A204.1 (cell line): ENCODE data around the gene EVI2B.
"Not testable (repeated sequence)": the region's sequence is repeated elsewhere in the genome, so short reads cannot be mapped to it uniquely, and the experiment has no call there.

Experiments
- FAIRE-seq: peaks from 2 replicates; lab custom pipeline; 2012; peaks lifted over from hg19 to GRCh38; lab: Jason Lieb, UNC

The EVI2B gene, protein sequence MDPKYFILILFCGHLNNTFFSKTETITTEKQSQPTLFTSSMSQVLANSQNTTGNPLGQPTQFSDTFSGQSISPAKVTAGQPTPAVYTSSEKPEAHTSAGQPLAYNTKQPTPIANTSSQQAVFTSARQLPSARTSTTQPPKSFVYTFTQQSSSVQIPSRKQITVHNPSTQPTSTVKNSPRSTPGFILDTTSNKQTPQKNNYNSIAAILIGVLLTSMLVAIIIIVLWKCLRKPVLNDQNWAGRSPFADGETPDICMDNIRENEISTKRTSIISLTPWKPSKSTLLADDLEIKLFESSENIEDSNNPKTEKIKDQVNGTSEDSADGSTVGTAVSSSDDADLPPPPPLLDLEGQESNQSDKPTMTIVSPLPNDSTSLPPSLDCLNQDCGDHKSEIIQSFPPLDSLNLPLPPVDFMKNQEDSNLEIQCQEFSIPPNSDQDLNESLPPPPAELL

DNA sequence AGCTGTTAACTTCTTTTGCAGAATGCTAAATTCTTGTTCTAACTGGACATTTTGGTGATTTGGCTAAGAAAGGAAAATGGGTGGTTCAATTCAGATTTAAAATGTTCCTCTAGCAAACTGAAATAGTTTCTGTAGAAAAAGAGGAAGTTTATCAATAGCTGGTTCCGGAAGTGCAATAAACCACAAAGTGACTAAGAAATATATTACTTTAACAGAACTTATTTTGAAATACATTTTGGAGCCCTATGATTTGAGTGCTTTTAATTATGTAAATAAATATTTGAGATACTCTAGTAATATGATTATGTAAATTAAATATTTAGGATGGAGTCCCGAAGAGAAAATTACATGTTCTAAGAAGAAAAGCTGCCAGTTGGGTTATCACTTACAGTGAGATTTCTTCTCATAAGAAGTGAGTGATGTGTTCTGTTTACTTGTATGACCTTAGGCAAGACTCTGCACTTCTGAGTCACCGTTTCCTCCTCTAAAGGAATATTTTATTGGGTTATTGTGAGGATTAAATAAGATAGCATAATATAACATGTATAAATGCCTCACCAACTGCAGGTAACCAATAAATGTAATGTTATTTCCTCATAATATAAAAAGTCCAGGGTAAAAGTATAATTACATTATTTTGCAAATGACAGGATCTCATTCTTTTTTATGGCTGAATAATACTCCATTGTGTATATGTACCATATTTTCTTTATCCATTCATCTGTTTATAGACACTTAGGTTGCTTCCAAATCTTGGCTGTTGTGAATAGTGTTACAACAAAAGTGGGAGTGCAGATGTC, at the start of gene EVI2B:
EVI2B (minus strand) TSS at position 73 of the 800 bp plus-strand sequence. CDS start 8,445 bp downstream, outside the sequence.
- no peak for FAIRE-seq

DNA sequence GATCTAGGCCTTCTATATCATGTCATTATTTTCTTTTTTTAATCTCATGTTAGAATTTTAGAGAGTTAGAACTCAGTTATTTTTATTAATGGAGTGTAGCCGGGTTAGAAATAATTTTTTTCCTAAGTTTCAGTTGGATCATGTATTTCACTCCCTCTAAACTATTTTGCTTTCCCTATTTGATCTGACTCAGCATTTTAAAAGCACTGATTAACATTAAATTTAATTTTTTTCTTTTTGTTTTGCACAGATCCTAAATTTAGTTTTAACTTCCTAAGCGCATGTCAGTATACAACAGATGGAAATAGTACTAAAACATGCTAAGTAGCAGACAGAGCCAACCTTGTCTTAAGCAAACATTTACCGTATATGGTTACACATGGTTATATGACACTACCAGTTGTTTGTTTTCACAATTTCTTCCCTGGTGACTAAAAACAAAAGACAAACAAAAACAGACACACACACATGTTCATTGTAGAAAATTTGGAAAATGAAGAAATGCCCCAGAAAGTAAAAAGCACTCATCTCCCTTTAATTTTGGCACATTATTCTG, 44.1 kb upstream of the EVI2B start:
- FAIRE-seq: no peak

DNA sequence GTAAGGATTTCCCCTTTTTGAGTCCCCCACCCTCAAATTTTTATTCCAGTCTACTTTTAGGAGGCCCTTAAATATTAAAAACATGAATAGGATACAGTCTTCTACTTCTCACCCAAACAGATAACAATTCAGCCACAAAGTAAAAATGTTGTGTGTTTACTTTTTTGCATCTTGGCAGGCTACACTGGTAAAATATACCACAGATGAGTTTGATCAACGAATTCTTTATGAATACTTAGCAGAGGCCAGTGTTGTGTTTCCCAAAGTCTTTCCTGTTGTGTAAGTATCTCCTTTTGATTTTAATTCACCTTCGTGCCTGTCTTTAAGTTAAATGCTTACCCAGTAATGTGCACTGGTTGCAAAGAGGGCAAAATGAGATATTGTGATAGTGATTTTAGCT, 43.2 kb upstream of the EVI2B start:
- no peak for FAIRE-seq

DNA sequence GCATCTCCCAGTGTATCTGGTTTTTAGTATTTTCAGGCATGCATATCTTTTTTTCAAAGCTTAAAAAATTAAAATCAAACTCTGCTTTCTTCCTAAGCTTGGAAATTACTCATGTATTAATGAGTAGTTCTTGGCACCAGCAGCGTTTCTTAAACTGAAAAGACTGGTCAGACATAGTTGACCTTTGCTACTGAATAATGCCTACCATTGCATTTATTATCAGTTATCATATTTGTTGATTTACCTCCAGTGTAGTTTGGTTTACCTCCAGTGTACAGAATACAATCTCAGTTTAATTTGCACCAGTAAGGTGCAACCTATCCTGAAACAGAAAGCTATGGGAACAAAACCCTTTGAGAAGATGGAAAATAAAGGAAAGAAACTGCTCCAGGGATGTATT, 42.1 kb upstream of the EVI2B start:
- FAIRE-seq: no peak

DNA sequence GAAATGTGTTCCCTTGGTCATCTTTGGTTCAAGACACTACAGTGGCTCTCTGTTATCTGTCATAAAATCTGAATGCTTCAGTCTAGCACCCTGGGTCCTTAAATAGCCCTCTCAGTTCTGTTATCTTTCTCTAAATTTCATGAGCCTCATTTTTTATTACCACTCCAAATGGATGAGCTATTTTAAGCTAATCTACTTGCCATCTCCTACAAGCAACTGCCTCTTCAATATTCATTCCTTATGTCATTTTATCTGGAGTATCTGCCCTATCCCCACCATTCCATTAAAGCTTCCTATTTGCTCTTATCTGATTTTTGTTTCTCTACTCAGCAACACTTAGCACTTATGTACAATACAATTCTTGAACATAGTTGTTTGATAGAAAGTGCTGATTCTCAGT, 35.6 kb upstream of the EVI2B start:
- no peak for FAIRE-seq

DNA sequence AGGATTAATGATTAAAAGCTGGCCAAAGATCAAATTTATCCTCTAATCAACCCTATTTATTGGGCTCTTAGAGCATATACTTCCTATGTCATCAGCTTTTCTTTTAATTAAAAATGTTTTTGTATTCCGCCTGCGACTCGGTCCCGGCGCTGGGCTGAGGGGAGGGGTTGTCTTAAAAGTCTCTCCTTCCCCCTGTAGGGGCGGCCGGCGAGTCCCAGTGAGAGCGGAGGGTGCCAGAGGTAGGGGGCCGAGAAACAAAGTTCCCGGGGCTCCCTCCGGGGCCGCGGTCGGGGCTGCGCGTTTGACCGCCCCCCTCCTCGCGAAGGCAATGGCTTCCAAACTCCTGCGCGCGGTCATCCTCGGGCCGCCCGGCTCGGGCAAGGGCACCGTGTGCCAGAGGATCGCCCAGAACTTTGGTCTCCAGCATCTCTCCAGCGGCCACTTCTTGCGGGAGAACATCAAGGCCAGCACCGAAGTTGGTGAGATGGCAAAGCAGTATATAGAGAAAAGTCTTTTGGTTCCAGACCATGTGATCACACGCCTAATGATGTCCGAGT, 31.4 kb upstream of the EVI2B start:
- FAIRE-seq: not testable (repeated sequence)

DNA sequence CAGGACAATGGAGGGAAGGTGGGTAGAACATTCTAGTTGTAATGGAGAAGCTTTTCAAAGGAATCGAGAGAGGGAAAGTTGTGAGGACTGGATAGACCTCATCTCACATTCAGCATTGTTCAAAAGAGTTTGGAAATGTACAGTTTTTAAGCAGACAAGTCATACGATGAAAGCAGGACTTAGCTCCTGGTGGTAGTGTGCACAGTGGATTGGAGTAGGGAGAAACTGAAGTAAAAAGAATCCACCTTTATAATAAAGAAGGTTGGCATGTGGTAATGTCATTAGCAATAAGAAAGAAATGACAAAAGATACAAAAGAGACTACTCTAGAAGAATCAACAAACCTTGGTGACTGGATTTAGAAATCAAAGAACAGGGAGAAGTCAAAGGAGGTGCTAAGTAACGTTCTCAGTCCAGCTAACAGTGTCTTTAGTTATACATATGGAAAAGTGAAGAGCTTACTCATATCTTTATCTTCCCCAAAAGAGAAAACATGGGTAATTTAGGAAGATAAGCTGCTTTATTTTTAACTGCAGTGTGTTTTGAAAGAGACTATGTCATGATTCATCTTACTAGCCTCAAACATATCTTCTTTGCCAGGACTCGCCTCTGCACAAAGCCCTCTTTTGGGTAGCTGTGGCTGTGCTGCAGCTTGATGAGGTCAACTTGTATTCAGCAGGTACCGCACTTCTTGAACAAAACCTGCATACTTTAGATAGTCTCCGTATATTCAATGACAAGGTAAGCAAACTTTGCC, 26.2 kb upstream of the EVI2B start:
- no peak for FAIRE-seq

DNA sequence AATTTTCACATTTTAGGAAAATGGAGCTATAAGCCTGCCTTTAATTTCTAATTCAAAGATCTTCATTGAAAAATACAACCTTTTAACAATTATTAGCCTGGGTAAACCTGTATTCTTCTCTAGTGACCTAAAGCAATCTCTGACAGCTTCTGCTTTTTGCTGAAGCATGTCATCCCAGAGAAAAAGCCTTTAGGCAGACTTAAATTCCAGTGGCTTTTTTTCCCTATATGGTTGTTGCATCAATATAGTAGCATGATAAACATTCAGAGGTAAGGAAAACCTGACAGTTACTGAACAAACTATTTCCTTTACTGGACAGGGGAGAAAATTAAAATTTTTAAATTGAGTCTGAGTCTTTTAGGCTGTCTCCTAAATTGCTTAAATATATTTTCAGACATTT, 15.4 kb upstream of the EVI2B start:
- no peak for FAIRE-seq

DNA sequence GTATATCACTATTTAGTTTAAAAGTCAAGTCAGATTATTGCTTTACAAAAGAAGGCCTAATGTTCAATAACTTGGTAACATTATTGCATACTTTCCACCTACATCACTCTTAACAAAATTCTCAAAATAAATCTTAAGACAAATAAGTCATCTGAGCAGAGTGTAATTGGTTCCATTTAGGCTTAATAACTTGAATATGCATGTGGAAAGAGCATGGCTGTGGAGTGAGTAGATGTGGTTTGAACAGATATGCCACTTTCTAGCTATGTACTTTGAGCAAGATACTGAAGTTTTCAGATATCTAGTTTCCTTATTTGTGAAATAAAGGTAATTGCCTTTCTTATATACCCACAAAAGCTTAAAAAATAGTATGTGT, 14.3 kb upstream of the EVI2B start:
- FAIRE-seq: peak; percentile 16

DNA sequence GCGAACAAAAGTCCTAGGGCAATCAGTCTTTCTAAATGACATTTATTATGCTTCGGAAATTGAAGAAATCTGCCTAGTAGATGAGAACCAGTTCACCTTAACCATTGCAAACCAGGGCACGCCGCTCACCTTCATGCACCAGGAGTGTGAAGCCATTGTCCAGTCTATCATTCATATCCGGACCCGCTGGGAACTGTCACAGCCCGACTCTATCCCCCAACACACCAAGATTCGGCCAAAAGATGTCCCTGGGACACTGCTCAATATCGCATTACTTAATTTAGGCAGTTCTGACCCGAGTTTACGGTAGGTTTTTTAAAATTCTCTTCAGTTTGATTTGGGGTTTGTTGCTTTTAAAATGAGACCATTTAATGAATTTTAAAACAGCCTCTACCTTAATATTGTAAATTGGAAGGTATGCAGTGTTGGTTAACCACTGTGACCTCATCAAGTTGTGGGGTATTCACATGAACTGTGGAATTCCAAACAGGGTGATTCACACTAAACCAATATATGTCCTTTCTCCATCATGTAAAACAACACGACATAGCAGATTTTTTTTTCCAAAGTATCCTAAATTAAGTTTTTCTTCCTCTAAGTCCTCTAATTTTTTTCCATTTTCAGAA, 13.8 kb upstream of the EVI2B start:
- no peak for FAIRE-seq

DNA sequence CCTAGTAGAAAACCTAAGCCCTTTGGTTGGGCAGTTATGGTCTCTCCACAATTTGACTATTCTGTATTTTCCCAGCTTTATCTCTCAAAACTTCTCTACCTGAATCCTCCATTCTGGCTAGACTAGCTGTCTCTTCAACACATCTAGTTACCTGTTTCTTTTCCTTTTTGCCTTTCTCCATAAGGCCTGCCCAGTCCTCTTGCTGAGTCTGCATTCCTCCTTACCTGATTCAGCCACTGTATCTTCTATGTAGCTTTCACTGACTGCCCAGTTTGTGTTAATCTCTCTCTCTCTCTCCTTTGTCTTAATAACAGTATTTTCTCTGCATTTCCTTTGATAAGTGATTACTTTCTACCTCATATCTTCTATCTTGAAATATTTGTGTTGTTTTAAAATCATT, 9.7 kb upstream of the EVI2B start:
- peak; percentile 48 for FAIRE-seq

DNA sequence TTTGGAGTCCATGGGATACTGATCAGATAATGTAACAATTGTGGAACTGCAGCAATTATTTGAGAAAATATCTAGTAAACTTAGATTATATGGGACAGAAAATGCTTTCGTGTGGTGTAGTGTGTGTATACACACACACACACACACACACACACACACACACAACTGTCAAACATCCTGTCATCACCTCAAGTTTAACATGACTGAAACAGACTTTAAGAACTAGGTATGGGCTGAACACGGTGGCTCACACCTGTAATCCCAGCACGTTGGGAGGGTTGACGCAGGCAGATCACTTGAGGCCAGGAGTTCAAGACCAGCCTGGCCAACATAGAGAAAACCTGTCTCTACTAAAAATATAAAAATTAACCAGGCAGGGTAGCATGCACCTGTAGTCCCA, 8.1 kb upstream of the EVI2B start:
- FAIRE-seq: no peak

DNA sequence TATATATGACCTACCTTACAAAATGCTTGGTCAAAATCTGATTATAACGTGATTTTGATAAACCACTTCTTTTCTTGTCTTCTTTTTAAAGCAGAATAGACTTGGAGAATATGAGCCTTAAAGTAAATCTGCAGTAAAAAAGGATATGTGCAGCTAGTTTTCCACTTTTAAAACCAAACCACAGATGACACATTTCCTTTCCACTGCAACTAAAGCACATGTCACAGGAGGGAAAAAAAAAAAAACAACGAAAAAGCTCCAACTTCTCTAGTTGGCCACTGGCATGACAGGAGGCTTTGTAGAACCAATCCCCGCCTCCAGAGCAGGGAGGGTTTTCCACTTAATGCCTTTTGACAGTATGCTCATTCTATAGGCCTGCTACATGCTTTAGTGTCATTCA, 7.6 kb upstream of the EVI2B start, which contains the start of gene EVI2A:
EVI2A (minus strand) TSS at position 142 of the 400 bp plus-strand sequence. CDS start 2,609 bp downstream, outside the sequence.
- FAIRE-seq: no peak

DNA sequence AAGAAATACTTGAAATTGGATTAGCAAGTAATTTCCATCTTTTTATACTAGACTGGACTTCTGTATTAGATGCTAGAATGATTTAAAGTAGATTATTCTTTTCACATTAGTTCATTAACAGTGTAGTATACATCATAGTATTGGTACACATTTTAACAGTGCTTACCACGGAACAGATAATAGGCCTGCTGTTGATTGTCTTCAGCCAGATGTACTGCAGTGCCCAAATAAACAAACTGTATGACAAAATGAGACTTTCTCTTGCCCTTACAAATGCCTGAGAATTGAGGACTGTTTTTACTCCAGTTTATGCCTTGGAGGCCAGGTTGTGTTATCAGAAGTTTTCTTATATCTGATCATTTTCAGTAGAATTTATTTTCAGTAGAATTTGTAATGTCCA, 6.9 kb upstream of the EVI2B start:
- no peak for FAIRE-seq

DNA sequence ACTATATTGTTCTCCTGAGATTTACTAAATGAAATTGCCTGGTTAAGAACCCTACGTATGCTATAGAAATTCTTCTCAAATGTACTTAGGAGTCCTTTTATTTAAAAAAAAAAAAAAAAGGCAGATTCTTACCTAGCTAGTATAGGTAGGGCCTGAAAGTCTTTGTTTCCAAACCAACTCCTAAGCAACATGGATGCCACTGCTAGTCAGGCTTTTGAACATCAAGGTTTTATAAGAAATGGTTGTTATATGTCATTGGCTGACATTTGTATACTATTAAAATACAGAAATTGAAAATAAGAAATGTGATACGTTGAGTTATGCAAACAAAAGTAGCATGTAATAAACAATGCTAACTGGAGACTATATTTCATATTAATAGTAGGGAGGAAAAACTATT, 6.4 kb upstream of the EVI2B start:
- no peak for FAIRE-seq

DNA sequence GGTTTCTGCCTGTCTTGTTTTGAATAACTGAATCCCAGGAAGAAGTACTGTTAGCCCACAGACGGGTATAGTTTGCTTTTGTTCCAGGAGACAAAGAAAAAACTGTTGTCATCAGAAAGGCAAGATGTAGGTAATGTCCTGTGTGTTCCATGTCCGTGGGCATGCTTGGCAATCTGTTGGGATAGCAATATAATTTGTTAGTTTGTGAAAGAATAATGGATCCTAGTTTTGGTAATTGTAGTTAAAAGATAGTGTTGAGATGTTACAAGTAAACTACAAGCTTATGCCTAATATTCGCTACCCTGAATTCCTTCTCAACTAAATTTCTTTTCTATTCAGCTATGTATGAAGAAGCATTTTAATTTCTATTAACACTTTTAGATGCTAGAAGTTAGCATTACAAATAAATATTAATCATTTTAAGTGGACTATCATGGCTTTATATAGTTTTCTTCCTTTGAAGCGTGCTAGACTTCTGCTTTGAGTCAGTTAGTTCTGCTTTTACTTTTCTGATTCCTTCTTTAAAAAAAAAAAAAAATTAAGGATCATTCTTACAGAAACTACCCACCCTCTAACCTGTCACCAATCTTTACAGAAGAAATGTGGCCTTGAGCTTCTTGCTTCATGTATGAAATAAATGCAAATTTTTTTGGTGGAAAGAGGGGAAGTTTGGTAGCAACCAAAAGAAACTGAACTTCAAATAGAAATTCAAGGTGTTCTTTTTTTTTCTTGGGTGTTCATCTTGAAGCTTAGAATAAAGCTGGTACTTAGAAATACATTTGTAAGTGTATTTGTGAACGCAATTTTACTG, 5.2 kb upstream of the EVI2B start:
- FAIRE-seq: no peak

DNA sequence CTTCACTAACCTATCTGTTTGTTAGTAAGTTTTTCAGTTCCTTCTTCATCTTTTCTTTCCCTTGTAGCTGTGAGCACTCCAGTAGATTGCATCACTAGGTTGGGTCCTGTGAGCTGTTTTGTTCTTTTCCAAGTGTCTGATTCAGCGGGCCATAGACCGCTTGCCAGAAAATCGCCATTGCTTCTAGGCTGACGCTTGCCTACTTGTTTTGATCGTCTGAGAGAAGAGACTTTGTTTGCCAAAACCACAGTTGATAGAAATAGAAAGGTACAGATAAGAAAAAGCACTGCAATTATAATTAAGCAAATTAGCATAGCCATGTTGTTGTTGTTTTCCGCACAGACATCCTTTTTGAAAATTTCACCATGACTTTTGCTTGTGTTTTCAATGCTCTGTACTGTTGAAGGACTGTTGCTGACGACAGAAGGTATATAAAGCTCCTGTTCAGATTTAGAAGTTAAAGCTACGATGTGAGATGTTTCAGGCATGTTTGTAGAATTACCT, 4.5 kb upstream of the EVI2B start:
- FAIRE-seq: no peak

DNA sequence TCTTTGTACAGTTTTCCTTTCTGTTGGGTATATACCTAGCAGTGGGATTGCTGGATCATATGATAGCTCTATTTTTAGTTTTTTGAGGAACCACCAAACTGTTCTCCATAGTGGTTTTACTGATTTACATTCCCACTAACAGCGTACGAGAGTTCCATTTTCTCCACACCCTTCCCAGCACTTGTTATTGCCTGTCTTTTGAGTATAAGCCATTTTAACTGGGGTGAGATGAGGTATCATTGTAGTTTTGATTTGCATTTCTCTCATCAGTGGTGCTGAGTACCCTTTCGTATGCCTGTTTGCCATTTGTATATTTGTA, 887 bp upstream of the EVI2B start:
- FAIRE-seq: no peak

DNA sequence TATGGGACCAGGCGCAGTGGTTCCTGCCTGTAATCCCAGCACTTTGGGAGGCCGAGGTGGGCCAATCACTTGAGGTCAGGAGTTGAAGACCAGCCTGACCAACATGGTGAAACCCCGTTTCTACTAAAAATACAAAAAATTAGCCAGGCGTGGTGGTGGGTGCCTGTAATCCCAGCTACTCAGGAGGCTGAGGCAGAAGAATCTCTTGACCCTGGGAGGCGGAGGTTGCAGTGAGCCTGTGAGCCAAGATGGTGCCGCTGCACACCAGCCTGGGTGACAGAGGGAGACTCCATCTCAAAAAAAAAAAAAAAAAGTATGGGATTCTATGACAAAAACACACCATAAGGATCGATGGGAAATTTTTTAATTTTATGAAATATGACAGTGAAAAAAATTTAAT, 1.6 kb downstream of the EVI2B start:
- FAIRE-seq: not testable (repeated sequence)

DNA sequence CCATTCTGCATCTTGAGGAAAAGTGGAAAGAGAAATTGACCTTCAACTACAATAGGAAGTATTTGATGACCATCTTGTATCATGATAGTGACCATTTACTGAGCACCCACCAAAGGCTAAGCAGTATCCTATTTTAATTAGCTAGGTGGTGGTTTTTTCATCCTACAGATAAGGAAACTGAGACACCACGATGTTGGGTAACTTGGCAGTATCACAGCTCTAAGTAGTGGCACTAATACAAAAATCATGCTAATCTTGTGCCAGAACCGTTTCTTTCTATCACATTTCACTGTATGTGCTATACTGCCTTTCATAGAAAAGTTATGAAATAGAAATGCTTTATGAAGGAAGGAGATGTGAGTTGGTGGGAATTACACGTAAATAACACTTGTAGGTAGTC, 2.3 kb downstream of the EVI2B start:
- FAIRE-seq: no peak

DNA sequence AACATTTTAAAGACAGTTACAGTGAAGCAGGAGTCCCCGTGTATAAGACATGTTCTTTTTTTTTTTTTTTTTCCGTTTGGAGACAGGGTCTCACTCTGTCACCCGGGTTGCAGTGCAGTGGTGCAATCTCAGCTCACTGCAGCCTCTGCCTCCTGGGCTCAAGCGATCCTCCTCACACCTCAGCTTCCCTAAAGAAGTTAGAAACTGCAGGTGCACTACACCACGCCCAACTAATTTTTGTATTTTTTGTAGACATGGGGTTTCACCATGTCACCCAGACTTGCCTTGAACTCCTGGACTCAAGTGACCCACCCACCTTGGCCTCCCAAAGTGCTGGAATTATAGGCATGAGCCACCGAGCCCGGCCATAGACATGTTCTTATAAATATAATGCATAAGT, 3.0 kb downstream of the EVI2B start:
- FAIRE-seq: no peak
